CD4-positive, alpha-beta T cell (primary cell): Measurements from ENCODE around the gene HS6ST2. TPM values are rescaled to one million over a fixed set of nuclear protein-coding genes. Genes with fewer than 3 reads are reported as not detected.

ENCODE experiments used
- ATAC-seq: fragments of 200-7000 bp; cut with Tn5 transposase; one replicate; pipeline ENCODE4 v1.10.0; 2022; ENCODE audit warnings: mild to moderate bottlenecking; ENCODE audit not compliant: poor library complexity
- CTCF ChIA-PET: fragments of 350-600 bp; sonication (Branson Sonifier 250); formaldehyde crosslinking; loops from one replicate; lab custom pipeline; 2021; ENCODE audit warnings: antibody characterized with exemption, inconsistent platforms; lab: Charles Lee
- POLR2A ChIA-PET: fragments of 350-600 bp; sonication (Branson Sonifier 250); formaldehyde crosslinking; loops from one replicate; lab custom pipeline; 2021; ENCODE audit warnings: antibody characterized with exemption, inconsistent platforms; lab: Charles Lee
- DNase-seq, 14 experiments: peaks; one replicate each; pipeline ENCODE4 v3.0.0-alpha.2; 2013 to 2020; ENCODE audit warnings: mixed read lengths in 2 of 14
- H3K27ac ChIP-seq, 2 donors: one replicate each; pipeline versions ENCODE4 v1.5.1 to v1.7.0; 2013; ENCODE audit warnings: low read length in 2 of 2, low read depth in 1 of 2, mild to moderate bottlenecking in 1 of 2
- H3K27me3 ChIP-seq, 2 experiments: 1 replicate in 1 of 2; 2 replicates in 1 of 2; pipeline versions ENCODE4 v1.6.1 to v1.7.0; 2013; ENCODE audit warnings: low read length in 2 of 2, control low read depth in 1 of 2, mild to moderate bottlenecking in 1 of 2, moderate library complexity in 1 of 2; ENCODE audit not compliant: insufficient read depth in 2 of 2, control insufficient read depth in 1 of 2
- H3K36me3 ChIP-seq: one replicate; pipeline ENCODE4 v1.6.1; 2013; ENCODE audit warnings: low read length, control low read depth; ENCODE audit not compliant: insufficient read depth
- H3K4me1 ChIP-seq: one replicate; pipeline ENCODE4 v1.6.1; 2013; ENCODE audit warnings: low read length, control low read depth; ENCODE audit not compliant: insufficient read depth
- H3K4me3 ChIP-seq: one replicate; pipeline ENCODE4 v1.5.1; 2013; ENCODE audit warnings: mild to moderate bottlenecking, low read length, moderate library complexity
- H3K9me3 ChIP-seq, 2 experiments: 1 replicate in 1 of 2; 2 replicates in 1 of 2; pipeline versions ENCODE4 v1.6.1 to v1.7.0; 2013; ENCODE audit warnings: low read length in 2 of 2, mild to moderate bottlenecking in 2 of 2, control low read depth in 1 of 2, moderate library complexity in 1 of 2; ENCODE audit not compliant: control insufficient read depth in 1 of 2, insufficient read depth in 1 of 2
- H3K27ac Mint-ChIP-seq: one replicate; pipeline ENCODE4 v1.8.0; 2020; ENCODE audit warnings: mixed read lengths
- H3K27me3 Mint-ChIP-seq: one replicate; pipeline ENCODE4 v1.8.0; 2021; ENCODE audit warnings: mixed read lengths
- H3K36me3 Mint-ChIP-seq: one replicate; pipeline ENCODE4 v1.8.0; 2021; ENCODE audit warnings: low read depth, mixed read lengths
- H3K4me1 Mint-ChIP-seq: one replicate; pipeline ENCODE4 v1.8.0; 2021; ENCODE audit warnings: low read depth, mixed read lengths
- H3K4me3 Mint-ChIP-seq: one replicate; pipeline ENCODE4 v1.8.0; 2020; ENCODE audit warnings: mild to moderate bottlenecking, mixed read lengths
- H3K9me3 Mint-ChIP-seq: one replicate; pipeline ENCODE4 v1.8.0; 2020; ENCODE audit warnings: mixed read lengths
- intact Hi-C, 2 experiments: fragments of 100-400 bp; cut with DNase I in 1 of 2; cut with micrococcal nuclease in 1 of 2; formaldehyde crosslinking; loops; one replicate each; pipeline versions ENCODE4 v1.15.1 to v1.9.0; 2023 to 2025; cut with DNase I, micrococcal nuclease
- total RNA-seq, 174 experiments: library from RNA in 2 of 174; stranded (reverse) in 2 of 174; gene quantifications; one replicate each; pipeline ENCODE4 v1.2.3 and lab custom pipeline; 2021 to 2026
- TF ChIP-seq, protein P1 (sequence below): fragments of 200-600 bp; IDR thresholded peaks from one replicate; pipeline ENCODE4 v1.8.0; 2022; ENCODE audit warnings: antibody characterized with exemption, mild to moderate bottlenecking

The HS6ST2 gene
- total RNA-seq, 2 experiments from 2014 or later, result not detected

DNA sequence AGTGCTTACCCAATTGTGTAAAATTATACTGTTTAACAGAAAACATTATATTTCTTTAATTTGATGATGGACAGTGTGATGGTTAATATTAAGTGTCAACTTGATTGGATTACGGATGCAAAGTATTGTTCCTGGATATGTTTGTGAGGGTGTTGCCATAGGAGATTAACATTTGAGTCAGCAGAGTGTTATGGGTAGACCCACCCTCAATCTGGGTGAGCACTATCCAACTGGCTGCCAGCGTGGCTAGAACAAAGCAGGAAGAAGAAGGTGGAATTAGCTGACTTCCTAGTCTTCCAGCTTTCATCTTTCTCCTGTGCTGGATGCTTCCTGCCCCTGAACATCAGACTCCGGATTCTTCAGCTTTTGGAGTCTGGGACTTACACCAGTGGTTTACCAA, 42.1 kb downstream of the HS6ST2 start:
- intact Hi-C loops, result no loop called here
- Mint-ChIP-seq H3K9me3 (no peaks in the 10 kb centered on the region), H3K4me1 (no peaks in the 10 kb centered on the region), H3K36me3 (no peaks in the 10 kb centered on the region), H3K27ac (no peak overlapping the region), H3K4me3 (no peak overlapping the region), H3K27me3 (peaks cover 4% of the 10 kb centered on the region)
- no peaks in the 10 kb centered on the region for H3K27me3 ChIP-seq
- H3K4me1 ChIP-seq, result no peaks in the 10 kb centered on the region
- TF ChIP-seq, protein P1, sequence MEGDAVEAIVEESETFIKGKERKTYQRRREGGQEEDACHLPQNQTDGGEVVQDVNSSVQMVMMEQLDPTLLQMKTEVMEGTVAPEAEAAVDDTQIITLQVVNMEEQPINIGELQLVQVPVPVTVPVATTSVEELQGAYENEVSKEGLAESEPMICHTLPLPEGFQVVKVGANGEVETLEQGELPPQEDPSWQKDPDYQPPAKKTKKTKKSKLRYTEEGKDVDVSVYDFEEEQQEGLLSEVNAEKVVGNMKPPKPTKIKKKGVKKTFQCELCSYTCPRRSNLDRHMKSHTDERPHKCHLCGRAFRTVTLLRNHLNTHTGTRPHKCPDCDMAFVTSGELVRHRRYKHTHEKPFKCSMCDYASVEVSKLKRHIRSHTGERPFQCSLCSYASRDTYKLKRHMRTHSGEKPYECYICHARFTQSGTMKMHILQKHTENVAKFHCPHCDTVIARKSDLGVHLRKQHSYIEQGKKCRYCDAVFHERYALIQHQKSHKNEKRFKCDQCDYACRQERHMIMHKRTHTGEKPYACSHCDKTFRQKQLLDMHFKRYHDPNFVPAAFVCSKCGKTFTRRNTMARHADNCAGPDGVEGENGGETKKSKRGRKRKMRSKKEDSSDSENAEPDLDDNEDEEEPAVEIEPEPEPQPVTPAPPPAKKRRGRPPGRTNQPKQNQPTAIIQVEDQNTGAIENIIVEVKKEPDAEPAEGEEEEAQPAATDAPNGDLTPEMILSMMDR, result no peak
- H3K9me3 ChIP-seq, result no peaks in the 10 kb centered on the region
- ChIA-PET CTCF (no interaction called here), POLR2A (no interaction called here)
- no peak for DNase-seq
- no peak for ATAC-seq
- no peak overlapping the region for H3K27ac ChIP-seq
- no peak overlapping the region for H3K4me3 ChIP-seq
- H3K36me3 ChIP-seq, result no peaks in the 10 kb centered on the region

DNA sequence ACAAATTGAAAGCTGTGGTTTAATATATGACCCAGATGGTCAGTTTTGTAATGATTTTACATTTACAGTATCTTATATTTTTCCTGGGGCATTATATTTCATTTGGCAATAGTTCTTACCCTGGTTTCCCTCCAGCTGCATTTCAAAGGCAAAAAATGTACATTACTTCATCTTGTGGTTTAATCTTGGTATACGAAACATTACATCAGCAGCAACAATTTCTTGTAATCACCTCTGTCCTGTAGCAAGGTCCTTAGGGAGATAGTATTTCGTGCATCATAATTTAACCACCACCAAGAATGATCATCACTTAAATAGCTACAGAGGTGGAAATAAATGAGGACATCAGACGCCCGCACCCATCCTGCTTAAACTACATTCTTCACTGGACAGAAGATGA, 48.8 kb downstream of the HS6ST2 start:
- ChIA-PET POLR2A (no interaction called here), CTCF (no interaction called here)
- H3K9me3 Mint-ChIP-seq, result no peaks in the 10 kb centered on the region
- H3K4me1 Mint-ChIP-seq, result no peaks in the 10 kb centered on the region
- H3K27ac Mint-ChIP-seq, result no peak overlapping the region
- H3K27me3 ChIP-seq, result no peaks in the 10 kb centered on the region
- no peak for DNase-seq
- ATAC-seq, result no peak
- H3K4me1 ChIP-seq, result no peaks in the 10 kb centered on the region
- intact Hi-C loops, result no loop called here
- no peaks in the 10 kb centered on the region for H3K27me3 Mint-ChIP-seq
- no peaks in the 10 kb centered on the region for H3K36me3 ChIP-seq
- H3K4me3 ChIP-seq, result no peak overlapping the region
- H3K9me3 ChIP-seq, result no peaks in the 10 kb centered on the region
- no peaks in the 10 kb centered on the region for H3K36me3 Mint-ChIP-seq
- TF ChIP-seq, protein P1, result no peak
- H3K27ac ChIP-seq, result no peak overlapping the region
- no peak overlapping the region for H3K4me3 Mint-ChIP-seq

DNA sequence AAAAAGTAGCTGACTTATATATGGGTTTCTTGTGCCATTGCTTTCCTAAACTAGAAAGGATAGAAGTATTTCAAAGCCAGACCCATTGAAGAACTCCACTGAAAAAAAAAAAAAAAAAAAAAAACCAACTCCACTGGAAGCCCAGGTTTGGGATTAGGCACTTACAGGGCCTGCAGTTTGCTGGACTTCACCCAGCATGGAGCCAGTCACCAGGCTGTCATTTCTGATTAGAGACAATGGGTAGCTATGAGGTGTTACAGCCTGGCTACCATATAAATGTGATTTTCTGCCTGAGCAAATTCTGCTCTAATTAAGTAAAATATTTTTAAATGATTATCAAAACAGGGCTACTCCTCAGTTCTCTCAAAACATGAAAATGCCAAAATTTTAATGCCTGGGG, 49.5 kb downstream of the HS6ST2 start:
- ChIA-PET POLR2A (no interaction called here), CTCF (interaction anchor here (0.7 kb wide), 1 partner anchor 9 kb away, joined by 3 read pairs; no protein-coding TSS in a partner anchor)
- no peaks in the 10 kb centered on the region for H3K4me1 Mint-ChIP-seq
- Histone ChIP-seq H3K36me3 (no peaks in the 10 kb centered on the region), H3K4me3 (no peak overlapping the region), H3K9me3 (no peaks in the 10 kb centered on the region), H3K4me1 (no peaks in the 10 kb centered on the region), H3K27ac (no peak overlapping the region), H3K27me3 (no peaks in the 10 kb centered on the region)
- no peaks in the 10 kb centered on the region for H3K9me3 Mint-ChIP-seq
- no peaks in the 10 kb centered on the region for H3K36me3 Mint-ChIP-seq
- H3K27ac Mint-ChIP-seq, result no peak overlapping the region
- H3K27me3 Mint-ChIP-seq, result no peaks in the 10 kb centered on the region
- ATAC-seq, result no peak
- no peak overlapping the region for H3K4me3 Mint-ChIP-seq
- DNase-seq, result no peak
- TF ChIP-seq, protein P1, result no peak
- intact Hi-C loops, result no loop called here
